OCI-LY3 (cell line): ENCODE measurements around the gene COL6A5.

Experiments
- EZH2phosphoT487 ChIP-seq: fragments of 200-600 bp; shearing (Covaris generic); IDR thresholded peaks from 2 replicates; pipeline ENCODE4 v1.6.1; 2018; ENCODE audit warnings: antibody characterized with exemption, mixed run types, low read depth
- TF ChIP-seq, protein P1 (sequence below): fragments of 200-600, 300-600 bp; sonication (generic); IDR thresholded peaks from 2 replicates; pipeline ENCODE4 v1.5.1; 2014; ENCODE audit warnings: antibody characterized with exemption, low read length, low read depth

- TF ChIP-seq, protein P1, sequence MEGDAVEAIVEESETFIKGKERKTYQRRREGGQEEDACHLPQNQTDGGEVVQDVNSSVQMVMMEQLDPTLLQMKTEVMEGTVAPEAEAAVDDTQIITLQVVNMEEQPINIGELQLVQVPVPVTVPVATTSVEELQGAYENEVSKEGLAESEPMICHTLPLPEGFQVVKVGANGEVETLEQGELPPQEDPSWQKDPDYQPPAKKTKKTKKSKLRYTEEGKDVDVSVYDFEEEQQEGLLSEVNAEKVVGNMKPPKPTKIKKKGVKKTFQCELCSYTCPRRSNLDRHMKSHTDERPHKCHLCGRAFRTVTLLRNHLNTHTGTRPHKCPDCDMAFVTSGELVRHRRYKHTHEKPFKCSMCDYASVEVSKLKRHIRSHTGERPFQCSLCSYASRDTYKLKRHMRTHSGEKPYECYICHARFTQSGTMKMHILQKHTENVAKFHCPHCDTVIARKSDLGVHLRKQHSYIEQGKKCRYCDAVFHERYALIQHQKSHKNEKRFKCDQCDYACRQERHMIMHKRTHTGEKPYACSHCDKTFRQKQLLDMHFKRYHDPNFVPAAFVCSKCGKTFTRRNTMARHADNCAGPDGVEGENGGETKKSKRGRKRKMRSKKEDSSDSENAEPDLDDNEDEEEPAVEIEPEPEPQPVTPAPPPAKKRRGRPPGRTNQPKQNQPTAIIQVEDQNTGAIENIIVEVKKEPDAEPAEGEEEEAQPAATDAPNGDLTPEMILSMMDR: no peak
- no peak for TF ChIP-seq EZH2phosphoT487
Observed at GRCh38 chr3:130468311-130468710, 122.8 kb downstream of the COL6A5 start.
